WTC11 (cell line): ENCODE measurements around the gene NFXL1. TPM values are rescaled to one million over a fixed set of nuclear protein-coding genes. Genes with fewer than 3 reads are reported as not detected.

ENCODE experiments used
- ATAC-seq: fragments of 200-7000 bp; cut with Tn5 transposase; 2 replicates; pipeline ENCODE4 v1.10.0; 2021; ENCODE audit warnings: mild to moderate bottlenecking, moderate library complexity
- CTCF ChIA-PET: fragments of 300-600 bp; sonication (Branson Sonifier 250); formaldehyde crosslinking; loops from one replicate; lab custom pipeline; 2021; ENCODE audit warnings: antibody characterized with exemption; lab: Charles Lee
- POLR2A ChIA-PET: fragments of 350-600 bp; sonication (Branson Sonifier 250); formaldehyde crosslinking; loops from one replicate; lab custom pipeline; 2021; ENCODE audit warnings: antibody characterized with exemption; lab: Charles Lee
- DNase-seq: peaks from one replicate; pipeline ENCODE4 v3.0.0; 2021; ENCODE audit warnings: low spot score
- H3K27ac Mint-ChIP-seq: 2 replicates; pipeline ENCODE4 v1.8.0; 2021; ENCODE audit warnings: mixed read lengths
- H3K27me3 Mint-ChIP-seq: 2 replicates; pipeline ENCODE4 v1.8.0; 2021; ENCODE audit warnings: low read depth, mild to moderate bottlenecking, moderate library complexity, mixed read lengths
- H3K36me3 Mint-ChIP-seq: 2 replicates; pipeline ENCODE4 v1.8.0; 2021; ENCODE audit warnings: mixed read lengths
- H3K4me1 Mint-ChIP-seq: 2 replicates; pipeline ENCODE4 v1.8.0; 2022; ENCODE audit warnings: mixed read lengths
- H3K4me3 Mint-ChIP-seq: 2 replicates; pipeline ENCODE4 v1.8.0; 2021; ENCODE audit warnings: mild to moderate bottlenecking, moderate library complexity, mixed read lengths
- H3K9me3 Mint-ChIP-seq: 2 replicates; pipeline ENCODE4 v1.8.0; 2021; ENCODE audit warnings: mixed read lengths
- JUN ChIP-seq: sonication (generic); formaldehyde crosslinking; IDR thresholded peaks from 2 replicates; pipeline ENCODE4 v1.8.0; 2023; ENCODE audit warnings: mild to moderate bottlenecking, missing genetic modification reagents
- total RNA-seq: library from RNA; stranded (reverse); gene quantifications from 3 replicates; pipeline ENCODE4 v1.2.3, GENCODE V29; 2021

The NFXL1 gene
- total RNA-seq, 1 experiment from 2014 or later: 30.2 TPM

DNA sequence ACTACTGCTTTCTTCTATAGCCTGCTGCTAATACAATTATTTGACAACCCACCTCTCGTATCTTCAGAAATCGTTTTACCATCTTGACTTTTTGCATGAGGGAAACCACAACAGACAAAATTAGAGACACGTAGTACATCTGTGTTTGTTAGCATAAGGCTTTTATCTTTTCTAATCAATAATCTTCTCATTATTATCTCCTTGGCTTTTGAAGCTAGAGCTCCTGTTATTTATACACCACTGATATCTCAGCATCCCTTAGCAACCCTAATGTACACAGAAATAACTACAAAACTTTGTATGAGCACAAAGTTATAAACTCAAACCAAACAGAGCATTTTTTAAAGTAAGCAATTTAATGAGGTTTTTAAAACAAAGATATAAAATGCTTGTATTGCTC, 116.2 kb downstream of the NFXL1 start:
- H3K4me1 Mint-ChIP-seq: peaks cover 8% of the 10 kb centered on the region

More for the DNA sequence above, 116.2 kb downstream of the NFXL1 start:
- TF ChIP-seq JUN (CRISPR knock-in tag): no peak
- Mint-ChIP-seq H3K27me3 (no peaks in the 10 kb centered on the region), H3K36me3 (no peaks in the 10 kb centered on the region), H3K9me3 (peaks cover 11% of the 10 kb centered on the region; the same call in 1 of the 2 replicates), H3K4me3 (no peak overlapping the region), H3K27ac (no peak overlapping the region)
- POLR2A ChIA-PET: no interaction called here
- ATAC-seq (no peak), DNase-seq (no peak)
- CTCF ChIA-PET: no interaction called here

Other genes with a start within 250 kb of the NFXL1 start
- gene CORIN, start 76.5 kb downstream of the NFXL1 start, total RNA-seq: 0.14 to 0.33 TPM (median 0.25 TPM) in 3 replicates
- 0.50 to 1.9 TPM (median 1.1 TPM) in 3 replicates for gene CNGA1, start 102.1 kb upstream of the NFXL1 start, total RNA-seq
- 7.1 to 8.4 TPM (median 7.2 TPM) in 3 replicates for gene NIPAL1, start 102.2 kb upstream of the NFXL1 start, total RNA-seq
- gene TXK, start 219.7 kb upstream of the NFXL1 start, total RNA-seq: 0.39 to 0.70 TPM (median 0.41 TPM) in 3 replicates